ENCODE measurements around the gene SLC8A1.

The SLC8A1 gene

DNA sequence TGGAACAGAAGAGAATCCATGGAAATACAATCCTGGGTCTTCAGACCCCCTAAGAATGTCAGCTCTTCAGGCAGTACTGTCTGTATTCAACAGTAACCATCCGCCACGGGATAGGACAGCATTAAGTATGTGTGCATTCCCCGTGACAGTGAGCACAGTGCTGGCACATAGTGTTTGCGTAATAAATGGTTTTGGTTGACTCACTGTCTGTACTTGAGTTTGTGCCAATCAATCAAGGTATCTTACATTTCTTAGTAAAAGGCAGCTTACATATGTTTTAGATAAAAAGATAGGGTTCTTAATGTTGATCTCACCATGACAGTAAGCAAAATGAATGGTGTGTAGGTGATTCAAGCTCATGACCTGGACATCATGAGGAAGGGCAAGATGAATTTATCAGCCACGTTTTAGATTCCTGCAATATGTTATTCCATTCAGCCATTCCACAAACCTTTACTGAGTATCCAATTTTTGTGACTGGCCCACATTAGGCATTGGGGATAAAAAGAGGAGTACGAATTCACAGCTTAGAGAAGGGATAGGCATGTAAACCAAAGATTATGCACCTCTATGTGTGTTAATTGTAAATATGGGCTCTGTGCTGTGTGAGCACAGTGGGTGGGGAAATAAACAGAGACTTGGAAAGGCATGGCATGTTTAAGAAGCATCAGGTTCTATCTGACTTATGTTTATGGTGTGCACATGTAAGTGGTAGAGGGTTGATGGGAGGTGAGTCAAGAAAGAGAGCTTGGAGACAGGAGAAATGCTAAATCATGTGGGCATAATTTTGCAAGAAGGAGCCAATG, 258.8 kb downstream of the SLC8A1 start:
- ChIA-PET CTCF (interaction anchor here (0.9 to 1.0 kb wide), 2 partner anchors 10 to 20 kb away, joined by 3 read pairs; no protein-coding TSS in a partner anchor), POLR2A (no interaction called here)
- no peak for TF ChIP-seq CTCF (IDR thresholded peaks at IDR 0.05; ENCODE audit: insufficient read depth, low read length, missing control alignments)
- DNase-seq (ENCODE audit: low read depth, low spot score) = no peak
- H3K4me3 ChIP-seq (ENCODE audit: low read depth, low read length) = no peak overlapping the region

- TF ChIP-seq CTCF (IDR thresholded peaks at IDR 0.05; ENCODE audit: insufficient read depth, low read length, missing control alignments) = no peak
- no peak overlapping the region for H3K4me3 ChIP-seq (ENCODE audit: low read depth, low read length)
- POLR2A ChIA-PET = no interaction called here
- no peak for DNase-seq (ENCODE audit: low read depth, low spot score)
- CTCF ChIA-PET = interaction anchor here (1.9 kb wide), 1 partner anchor 365 kb away, joined by 5 read pairs; no protein-coding TSS in a partner anchor
Measured at GRCh38 chr2:40190457-40190856, 261.4 kb downstream of the SLC8A1 start.

GRCh38 chr2:40189881-40190280, 262.0 kb downstream of the SLC8A1 start:
- no peak overlapping the region for H3K4me3 ChIP-seq (ENCODE audit: low read depth, low read length)
- no peak for TF ChIP-seq CTCF (IDR thresholded peaks at IDR 0.05; ENCODE audit: insufficient read depth, low read length, missing control alignments)
- DNase-seq (ENCODE audit: low read depth, low spot score) = no peak
- ChIA-PET POLR2A (no interaction called here), CTCF (no interaction called here)

DNA sequence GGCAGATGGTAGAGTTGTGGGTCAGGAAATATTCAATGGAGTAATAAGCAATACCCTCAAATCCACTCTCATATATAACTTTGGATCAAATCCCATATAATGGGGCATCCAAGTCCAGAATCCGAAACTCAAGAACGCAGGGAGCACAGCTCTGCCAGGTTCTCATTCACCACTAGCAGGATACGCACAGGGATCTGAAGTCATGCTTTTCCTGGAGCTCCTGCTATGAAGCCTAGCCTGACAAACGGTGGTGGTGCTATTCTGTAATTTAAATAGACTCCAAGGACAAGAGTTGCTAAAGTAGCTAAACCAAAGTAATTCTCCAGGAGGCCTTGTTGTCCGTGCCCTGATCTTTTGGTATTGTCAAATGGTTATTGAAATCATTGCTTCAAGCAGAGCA, 264.8 kb downstream of the SLC8A1 start:
- TF ChIP-seq CTCF (IDR thresholded peaks at IDR 0.05; ENCODE audit: insufficient read depth, low read length, missing control alignments) = no peak
- ChIA-PET CTCF (interaction anchor here (1.3 kb wide), 1 partner anchor 8 kb away, joined by 3 read pairs; no protein-coding TSS in a partner anchor), POLR2A (no interaction called here)
- DNase-seq (ENCODE audit: low read depth, low spot score) = no peak
- no peak overlapping the region for H3K4me3 ChIP-seq (ENCODE audit: low read depth, low read length)

GRCh38 chr2:40184551-40184950, 267.3 kb downstream of the SLC8A1 start:
- POLR2A ChIA-PET = no interaction called here
- CTCF ChIA-PET = no interaction called here
- no peak for TF ChIP-seq CTCF (IDR thresholded peaks at IDR 0.05; ENCODE audit: insufficient read depth, low read length, missing control alignments)
- no peak overlapping the region for H3K4me3 ChIP-seq (ENCODE audit: low read depth, low read length)
- DNase-seq (ENCODE audit: low read depth, low spot score) = no peak

DNA sequence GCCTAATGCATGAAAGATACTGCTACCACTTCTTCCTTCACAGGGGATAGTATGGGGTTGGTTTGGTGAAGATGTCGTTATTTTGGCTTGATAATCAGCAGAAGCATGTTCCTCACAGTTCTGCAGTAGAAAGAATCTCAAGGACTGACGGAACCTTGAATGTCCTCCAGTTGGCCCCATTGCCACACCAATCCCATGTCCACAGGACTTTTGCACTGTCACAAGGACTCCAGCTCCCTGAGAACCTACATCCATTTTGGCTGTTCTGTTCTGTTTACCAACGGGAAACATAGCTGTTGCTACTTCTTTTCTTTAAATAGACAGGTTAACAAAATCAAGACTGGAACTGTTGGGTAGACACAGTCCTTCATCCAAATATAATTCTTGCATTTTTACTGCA, 270.0 kb downstream of the SLC8A1 start:
- no peak overlapping the region for H3K4me3 ChIP-seq (ENCODE audit: low read depth, low read length)
- CTCF ChIA-PET = interaction anchor here (0.8 kb wide), 1 partner anchor 38 kb away, joined by 3 read pairs; no protein-coding TSS in a partner anchor
- DNase-seq (ENCODE audit: low read depth, low spot score) = no peak
- no peak for TF ChIP-seq CTCF (IDR thresholded peaks at IDR 0.05; ENCODE audit: insufficient read depth, low read length, missing control alignments)
- POLR2A ChIA-PET = no interaction called here
